HK-2 (cell line): ENCODE results near the gene FAM114A1.
"Not testable (repeated sequence)": the region's sequence is repeated elsewhere in the genome, so short reads cannot be mapped to it uniquely, and the experiment has no call there.

Experiments
- DNase-seq: peaks from one replicate; pipeline ENCODE4 v3.0.0-alpha.2; 2018; ENCODE audit not compliant: unreplicated experiment

The FAM114A1 gene

GRCh38 chr4:38967260-38968095 lies 99.9 kb downstream of the FAM114A1 start:
- no peak for DNase-seq

- DNase-seq = no peak
Measured at GRCh38 chr4:38968668-38969067, 101.1 kb downstream of the FAM114A1 start.

- DNase-seq = no peak
Measured at GRCh38 chr4:38976308-38976707, 108.7 kb downstream of the FAM114A1 start.

DNA sequence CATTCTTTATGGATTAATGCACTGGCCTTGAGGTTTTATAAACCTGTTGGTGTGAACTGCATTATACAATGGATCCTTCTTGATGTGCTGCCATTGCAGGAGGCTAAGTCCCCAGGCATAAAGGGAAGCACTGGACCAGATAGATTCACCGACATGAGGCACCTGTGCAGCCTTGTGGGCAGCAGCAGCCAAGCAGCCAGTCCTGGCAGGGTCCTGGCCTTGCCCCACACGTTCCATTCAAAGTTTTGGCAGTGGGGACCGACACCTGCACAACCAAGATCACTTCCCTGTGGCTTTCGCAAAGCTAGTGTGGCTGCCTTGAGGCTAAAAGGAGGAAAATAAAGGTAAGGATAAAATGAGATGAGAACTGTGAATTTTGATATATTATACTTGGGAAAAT lies 111.5 kb downstream of the FAM114A1 start:
- DNase-seq = no peak

DNA sequence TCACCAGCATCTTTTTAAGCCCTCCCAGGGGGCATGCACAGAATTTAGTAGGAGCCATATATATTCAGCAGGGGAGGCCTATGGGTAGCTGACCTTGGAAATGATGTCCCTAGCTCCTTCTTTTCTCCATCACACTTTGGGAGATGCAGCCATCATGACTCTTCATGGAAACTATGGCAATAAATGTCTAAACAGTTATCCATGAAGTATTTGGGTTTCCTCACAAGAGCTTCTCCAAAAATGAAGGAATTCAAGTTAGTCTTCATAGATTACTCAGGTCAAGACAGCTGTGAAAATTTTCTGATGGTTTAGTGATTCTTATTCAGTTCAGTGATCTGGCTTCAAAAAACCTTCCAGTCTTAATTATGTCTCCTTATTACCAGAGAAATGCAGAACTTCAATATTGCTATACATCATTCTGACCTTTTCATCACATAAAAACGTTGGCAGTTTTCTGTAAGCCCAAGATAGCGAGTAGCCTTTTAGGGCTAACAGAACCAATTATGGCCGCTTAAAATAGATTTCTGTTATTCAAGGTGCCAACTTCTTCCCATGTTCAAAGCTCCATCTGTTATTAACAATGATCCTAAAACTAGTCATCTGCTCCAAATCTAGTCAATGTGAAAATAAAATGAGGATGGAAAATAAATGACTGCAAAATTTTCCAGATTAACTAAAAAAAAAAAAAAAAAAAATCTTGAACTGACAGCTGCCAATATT lies 112.1 kb downstream of the FAM114A1 start:
- no peak for DNase-seq

DNA sequence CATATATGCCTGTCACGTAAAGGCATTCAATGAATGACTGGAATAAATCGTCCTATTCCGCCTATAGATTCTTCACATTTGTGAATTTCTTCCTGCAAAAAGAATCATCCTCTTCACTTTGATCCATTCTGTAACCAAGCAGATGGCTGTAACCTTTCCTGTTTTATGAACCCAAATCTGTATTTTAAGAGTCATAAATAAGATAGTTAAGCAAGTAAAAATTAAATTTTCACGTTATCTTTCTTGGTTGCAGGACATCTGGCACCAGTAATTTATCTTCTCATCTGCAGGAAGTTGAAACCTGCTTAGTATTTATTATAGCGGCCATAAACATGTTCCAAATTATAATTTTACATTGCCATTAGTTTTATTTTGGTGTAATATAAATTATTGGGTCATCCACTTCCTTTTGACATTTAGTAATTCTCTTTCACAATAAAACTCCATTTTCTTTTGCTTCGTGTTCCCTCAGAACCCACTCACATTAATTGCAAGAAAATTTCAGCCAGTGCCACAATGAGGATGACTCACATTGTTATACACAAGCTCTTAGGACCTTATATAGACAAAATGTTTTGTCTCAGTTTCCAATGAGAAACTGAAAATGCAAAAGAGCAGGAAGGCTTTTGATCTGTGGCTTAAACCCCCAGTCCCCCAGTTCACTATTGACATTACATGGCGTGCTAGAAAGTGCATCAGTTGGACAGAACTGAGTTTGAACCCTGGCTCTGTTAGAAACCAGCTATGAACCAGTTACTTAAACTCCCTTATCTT lies 113.5 kb downstream of the FAM114A1 start:
- no peak for DNase-seq

DNA sequence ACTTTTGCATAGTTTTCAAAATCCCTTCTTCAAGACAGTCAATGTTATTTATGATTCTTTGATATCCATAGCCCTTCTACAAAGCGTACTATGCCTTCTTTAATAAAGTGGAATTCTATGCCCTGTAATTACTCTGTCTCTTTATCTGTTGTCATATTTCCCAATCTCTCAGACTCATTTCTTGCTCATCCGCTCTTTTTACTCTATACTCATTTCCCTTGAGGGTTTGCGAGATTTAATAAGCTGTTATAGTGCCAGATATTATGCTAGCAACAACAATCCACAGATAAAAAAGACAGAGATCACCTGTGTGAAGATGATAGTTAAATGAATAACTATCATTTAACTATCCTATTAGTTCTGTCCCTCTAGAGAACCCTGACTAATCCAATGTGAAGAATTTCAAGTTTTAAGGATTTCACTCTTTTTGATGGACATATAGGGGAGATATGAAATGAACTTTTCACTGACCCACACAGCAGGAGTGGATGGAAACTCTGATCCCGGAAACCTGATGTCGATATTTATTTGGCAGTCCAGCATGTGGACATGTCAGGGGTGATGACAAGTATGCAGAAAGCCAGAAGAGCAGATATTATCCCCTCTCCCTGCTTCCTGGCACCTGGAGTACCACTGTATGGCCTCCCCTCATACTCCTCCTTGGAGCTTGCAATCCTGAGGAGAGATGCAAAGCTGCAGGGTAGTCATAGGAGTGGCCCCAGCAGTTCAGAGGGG lies 114.9 kb downstream of the FAM114A1 start:
- DNase-seq = no peak

DNA sequence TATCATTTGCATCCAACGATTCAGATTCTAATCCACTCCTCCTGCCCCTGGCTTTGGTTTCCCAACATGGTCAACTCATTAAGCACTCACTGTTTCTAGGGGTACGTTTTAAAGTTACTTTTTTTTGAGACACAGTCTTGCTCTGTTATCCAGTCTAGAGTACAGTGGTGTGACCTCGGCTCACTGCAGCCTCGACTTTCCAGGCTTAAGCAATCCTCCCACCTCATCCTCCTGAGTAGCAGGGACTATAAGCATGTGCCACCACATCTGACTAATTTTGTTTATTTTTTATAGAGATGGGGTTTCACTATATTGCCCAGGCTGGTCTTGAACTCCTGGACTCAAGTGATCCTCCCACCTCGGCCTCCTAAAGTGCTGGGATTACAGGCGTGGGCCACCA lies 115.7 kb downstream of the FAM114A1 start:
- DNase-seq = no peak

DNA sequence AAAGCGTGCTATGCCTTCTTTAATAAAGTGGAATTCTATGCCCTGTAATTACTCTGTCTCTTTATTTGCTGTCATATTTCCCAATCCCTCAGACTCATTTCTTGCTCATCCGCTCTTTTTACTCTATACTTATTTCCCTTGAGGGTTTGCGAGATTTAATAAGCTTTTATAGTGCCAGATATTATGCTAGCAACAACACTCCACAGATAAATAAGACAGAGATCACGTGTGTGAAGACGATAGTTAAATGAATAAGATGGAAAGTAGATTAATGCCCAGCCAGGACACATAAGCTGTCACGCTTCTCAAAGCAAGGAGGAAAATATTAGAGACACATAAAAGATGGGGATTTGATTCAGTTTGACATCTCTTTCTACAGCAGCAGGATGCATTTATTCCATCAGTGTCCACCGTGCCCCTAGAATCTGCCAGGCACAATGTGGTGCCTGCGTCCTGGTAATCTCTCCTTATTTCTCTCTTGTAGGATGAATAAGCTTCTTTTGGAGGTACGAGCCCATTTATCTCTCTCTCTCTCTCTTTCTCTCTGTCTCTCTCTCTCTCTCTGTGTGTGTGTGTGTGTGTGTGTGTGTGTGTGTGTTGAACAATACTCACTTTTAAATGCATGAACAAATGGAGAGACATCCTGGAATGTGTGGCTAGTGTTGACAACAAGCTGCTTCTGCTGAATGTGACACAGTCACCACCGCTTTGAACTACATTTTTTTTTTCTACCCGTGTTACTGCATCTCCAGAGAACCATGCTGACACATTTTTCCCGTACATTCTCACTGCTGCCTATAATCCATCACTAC lies 116.4 kb downstream of the FAM114A1 start:
- DNase-seq = no peak

- no peak for DNase-seq
Measured at GRCh38 chr4:38985410-38986100, 117.9 kb downstream of the FAM114A1 start.

DNA sequence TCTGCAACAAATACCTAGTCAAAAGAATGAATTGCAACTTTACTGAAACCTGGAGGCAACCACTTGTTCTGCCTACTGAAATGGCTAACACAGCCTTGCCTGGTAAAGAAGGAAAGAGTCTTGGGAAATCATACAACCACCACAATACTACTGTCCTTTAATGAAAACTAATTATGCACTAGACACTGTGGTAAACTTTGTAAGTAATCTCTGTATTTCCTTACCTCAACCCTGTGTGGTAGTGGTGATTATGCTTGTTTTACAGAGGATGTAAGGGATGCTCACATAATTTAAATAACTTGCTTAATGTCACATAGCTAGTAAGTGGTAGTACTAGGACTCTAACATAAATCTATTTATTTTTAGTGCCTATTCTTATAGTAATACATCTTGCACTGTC lies 119.9 kb downstream of the FAM114A1 start:
- no peak for DNase-seq

GRCh38 chr4:38988353-38988752 lies 120.7 kb downstream of the FAM114A1 start:
- DNase-seq = not testable (repeated sequence)

DNA sequence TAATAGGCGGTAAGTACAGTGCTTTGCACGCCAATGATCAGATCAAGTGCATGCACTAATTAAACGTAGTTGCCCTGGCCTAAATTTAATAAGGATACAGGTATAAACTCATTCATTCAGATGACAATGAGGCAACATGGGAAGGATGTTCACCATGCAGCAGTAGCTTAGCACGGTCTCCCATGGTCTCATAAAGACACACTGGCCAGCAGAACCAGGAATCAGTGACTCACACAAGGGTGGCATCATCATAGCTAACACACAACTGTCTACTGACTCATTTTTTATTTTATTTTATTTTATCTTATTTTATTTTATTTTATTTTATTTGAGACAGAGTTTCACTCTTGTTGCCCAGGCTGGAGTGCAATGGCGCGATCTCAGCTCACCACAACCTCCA lies 121.9 kb downstream of the FAM114A1 start:
- no peak for DNase-seq

DNA sequence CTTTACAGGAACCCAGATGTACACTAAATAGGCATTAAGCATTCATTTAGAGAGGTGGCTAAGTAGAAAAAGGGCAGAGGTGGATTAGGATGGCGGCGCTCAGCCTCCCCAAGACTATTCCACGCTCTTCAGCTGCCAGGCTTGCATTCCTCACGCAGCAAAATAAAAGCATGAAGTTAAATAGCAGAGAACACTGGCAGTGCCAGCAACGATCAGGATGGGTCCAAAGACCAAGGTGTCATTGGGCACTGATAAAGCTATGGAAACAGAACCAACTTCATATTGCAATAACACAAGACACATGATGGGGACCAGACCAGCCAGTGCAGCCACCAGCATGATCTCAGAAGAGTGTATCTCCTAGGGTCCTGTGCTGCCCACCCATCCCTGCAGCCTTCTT lies 122.6 kb downstream of the FAM114A1 start:
- no peak for DNase-seq

DNA sequence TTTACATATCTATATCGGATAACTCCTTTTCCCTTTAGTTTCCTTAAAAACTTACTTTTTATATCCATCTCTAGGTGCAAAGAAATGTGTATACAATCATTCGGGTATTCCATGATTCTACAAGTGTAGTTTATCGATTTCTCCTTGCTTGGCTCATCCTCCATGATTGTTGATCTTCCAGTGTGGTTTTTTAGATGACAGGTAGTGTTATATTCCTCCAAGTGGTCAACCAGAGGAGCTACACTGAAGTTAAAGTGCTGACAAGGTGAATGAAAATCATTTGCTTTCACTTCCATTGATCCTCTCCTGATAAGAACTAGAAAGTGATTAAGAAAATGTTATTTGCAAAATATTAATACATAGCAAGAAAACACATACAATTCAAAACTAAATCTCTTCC lies 126.1 kb downstream of the FAM114A1 start:
- no peak for DNase-seq

DNA sequence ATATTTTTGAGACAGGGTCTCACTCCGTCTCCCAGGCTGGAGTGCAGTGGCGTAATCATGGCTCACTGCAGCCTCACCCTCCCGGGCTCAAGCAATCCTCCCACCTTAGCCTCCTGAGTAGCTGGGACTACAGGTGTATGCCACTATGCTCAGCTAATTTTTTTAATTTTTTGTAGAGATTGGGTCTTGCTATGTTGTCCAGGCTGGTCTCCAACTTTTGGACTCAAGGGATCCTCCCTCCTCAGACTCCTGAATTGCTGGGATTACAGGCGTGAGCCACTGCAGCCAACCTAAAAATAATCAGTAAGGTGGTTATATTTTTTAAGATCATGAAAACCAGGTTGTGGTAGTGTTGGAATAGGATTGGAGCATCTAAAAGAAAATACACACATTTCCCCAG lies 126.5 kb downstream of the FAM114A1 start:
- no peak for DNase-seq
